ENCODE measurements around the gene CSTPP1.

DNA sequence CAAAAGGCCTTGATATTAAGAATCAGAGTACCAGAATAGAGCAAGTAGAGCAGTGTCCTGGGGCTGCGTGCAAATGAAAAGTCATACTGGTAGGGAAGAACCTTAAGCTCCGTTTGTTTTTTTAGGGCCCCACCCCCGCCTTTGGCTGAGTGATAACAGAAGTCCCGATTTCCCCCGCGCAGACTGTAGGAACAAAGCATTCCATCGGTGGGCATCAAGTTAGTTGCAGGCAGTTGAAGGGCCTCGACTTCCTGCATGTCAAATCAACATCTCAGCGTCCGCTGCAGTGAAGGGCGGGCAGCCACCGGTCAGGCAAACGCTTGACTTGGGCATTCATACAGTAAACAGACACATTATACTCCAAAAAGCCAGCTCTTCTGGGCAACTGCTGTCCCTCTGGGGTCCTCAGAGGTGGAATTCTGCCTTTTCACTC, 29.9 kb upstream of the CSTPP1 start:
- TF ChIP-seq, protein P1, sequence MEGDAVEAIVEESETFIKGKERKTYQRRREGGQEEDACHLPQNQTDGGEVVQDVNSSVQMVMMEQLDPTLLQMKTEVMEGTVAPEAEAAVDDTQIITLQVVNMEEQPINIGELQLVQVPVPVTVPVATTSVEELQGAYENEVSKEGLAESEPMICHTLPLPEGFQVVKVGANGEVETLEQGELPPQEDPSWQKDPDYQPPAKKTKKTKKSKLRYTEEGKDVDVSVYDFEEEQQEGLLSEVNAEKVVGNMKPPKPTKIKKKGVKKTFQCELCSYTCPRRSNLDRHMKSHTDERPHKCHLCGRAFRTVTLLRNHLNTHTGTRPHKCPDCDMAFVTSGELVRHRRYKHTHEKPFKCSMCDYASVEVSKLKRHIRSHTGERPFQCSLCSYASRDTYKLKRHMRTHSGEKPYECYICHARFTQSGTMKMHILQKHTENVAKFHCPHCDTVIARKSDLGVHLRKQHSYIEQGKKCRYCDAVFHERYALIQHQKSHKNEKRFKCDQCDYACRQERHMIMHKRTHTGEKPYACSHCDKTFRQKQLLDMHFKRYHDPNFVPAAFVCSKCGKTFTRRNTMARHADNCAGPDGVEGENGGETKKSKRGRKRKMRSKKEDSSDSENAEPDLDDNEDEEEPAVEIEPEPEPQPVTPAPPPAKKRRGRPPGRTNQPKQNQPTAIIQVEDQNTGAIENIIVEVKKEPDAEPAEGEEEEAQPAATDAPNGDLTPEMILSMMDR (IDR thresholded peaks at IDR 0.05): no peak
- TF ChIP-seq POLR2A (IDR thresholded peaks at IDR 0.05): no peak

Measured in stomach (tissue), 4 donors.